HS-5 (cell line): ENCODE data around the gene BIRC5.
"Not testable (repeated sequence)": the region's sequence is repeated elsewhere in the genome, so short reads cannot be mapped to it uniquely, and the experiment has no call there.

Experiments
- DNase-seq: peaks from one replicate; pipeline ENCODE4 v3.0.0-alpha.2; 2012; ENCODE audit warnings: low read depth

Gene BIRC5

DNA sequence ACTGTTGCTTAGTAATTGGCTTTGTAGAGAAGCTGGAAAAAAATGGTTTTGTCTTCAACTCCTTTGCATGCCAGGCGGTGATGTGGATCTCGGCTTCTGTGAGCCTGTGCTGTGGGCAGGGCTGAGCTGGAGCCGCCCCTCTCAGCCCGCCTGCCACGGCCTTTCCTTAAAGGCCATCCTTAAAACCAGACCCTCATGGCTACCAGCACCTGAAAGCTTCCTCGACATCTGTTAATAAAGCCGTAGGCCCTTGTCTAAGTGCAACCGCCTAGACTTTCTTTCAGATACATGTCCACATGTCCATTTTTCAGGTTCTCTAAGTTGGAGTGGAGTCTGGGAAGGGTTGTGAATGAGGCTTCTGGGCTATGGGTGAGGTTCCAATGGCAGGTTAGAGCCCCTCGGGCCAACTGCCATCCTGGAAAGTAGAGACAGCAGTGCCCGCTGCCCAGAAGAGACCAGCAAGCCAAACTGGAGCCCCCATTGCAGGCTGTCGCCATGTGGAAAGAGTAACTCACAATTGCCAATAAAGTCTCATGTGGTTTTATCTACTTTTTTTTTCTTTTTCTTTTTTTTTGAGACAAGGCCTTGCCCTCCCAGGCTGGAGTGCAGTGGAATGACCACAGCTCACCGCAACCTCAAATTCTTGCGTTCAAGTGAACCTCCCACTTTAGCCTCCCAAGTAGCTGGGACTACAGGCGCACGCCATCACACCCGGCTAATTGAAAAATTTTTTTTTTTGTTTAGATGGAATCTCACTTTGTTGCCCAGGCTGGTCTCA, 11.2 kb downstream of the BIRC5 start:
- DNase-seq: no peak

DNA sequence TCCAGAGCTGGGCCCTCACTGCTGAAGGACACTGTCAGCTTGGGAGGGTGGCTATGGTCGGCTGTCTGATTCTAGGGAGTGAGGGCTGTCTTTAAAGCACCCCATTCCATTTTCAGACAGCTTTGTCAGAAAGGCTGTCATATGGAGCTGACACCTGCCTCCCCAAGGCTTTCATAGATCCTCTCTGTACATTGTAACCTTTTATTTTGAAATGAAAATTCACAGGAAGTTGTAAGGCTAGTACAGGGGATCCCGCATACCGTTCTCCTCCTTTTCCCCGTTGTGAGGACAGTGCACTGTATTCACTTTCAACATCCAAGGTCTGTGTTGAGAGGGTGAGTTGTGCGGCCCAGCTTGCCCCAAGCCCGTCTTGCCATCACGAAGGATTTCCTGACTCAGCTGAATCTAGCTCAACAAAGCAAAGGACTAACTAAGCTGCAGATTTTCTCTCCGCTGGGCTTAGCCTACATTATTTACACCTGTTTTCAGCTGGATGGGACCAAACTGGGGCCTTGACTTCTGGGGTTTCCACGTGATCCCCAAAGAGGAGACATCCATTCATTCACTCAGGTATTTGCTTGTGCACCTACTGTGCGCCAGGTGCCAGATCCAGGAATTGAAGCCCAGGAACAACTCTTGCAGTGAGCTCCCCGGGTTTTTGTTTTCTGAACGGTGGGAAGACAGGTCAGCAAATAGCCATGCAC, 12.2 kb downstream of the BIRC5 start:
- no peak for DNase-seq

DNA sequence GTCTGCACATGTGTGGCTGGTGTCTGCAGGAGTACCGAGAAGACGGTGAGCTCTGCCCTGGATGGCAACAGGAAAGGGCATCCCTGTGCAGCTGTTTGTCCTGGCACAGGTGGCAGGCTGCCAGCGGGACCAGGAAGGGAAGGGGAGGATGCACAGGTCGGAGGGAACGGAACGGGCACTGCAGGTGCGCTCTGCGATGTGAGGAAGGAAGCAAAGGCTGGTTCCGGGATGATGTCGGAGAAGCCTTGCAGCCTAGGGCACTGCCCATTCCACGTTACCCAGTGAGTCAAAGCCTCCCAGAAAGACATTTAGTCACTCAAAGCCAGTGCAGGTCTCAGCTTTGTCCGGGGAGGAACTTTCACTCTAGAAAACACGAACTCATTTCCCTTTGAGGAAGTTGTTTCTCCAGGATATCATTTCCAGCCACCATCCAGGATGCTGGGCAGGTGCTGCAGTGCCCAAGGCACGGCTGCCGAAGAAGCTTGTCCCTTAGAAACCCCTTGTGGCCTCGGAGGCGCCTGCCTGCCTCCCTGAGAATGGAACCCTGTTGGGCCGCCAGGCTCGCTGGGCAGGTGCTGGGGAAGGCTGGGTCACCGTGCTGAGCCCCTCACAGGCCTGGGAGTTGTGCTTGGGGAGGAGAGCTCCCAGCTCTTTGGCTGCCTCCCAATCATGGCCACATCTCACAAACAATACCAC, 12.9 kb downstream of the BIRC5 start:
- no peak for DNase-seq

DNA sequence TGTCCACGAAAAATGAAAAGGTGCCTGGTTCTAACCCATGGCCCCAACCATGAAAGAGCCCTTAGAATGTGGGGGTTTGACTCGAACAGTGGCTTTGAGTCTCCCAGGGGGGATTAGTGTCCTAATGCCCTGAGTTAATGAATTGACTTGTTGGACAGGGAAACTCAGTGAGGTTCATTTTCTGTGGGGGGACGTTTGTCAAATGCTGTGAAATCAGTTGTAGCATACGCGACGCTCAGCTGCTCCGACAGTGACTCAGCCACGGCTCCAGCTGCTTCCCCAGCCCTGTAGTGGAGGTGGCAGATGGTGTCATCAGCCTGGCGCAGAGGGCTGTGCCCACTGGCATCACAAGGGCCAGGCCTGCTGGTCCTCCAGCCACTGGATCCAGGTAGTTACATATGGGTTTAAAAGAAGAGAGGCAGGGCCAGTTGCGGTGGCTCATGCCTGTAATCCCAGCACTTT, 13.4 kb downstream of the BIRC5 start:
- no peak for DNase-seq

DNA sequence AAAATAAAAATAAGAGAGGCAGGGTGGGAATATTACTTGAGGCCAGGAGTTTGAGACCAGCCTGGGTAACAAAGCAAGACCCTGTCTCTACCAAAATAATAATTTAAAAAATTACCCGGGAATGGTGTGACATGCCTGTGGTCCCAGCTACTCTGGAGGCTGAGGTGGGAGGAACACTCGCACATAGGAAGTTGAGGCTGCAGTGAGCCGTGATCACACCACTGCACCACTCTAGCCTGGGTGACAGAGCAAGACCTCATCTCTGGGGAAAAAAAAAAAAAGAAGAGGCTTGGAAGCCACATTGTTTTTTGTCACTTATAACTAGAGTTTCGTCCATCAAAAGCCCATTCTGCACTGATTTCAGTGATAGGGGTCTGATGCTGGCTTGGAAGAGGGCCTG, 14.1 kb downstream of the BIRC5 start:
- DNase-seq: no peak

DNA sequence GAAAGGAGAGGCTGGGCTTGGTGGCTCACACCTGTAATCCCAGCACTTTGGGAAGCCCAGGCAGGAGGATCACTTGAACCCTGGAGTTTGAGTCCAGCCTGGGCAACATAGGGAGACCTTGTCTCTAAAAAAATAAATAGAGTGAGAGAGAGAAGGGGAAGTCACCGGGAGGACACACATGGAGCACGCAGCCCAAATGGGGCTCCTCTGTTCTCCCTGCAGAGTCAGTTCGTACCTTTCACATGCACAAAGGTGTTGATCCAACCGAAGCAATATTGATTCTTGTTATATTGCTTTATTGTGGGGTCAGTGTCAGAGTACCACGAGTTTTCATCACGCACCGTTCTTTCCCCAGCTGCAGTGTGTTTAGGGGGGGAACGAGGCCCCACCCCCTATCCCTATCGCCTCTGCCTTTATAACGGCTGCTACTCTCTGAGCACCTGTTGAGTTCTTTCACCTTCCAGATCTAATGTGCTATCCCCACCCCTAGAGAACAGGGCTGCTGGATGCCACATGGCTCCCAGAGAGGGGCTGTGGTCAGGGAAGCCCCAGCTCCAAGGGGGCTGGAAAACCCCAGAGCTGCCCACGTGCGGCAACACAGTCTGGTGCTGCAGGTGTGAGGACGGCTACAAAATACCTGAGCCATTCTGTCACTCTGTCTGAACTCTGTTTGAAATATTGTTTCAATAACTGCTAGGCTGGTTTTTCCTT, 16.4 kb downstream of the BIRC5 start:
- no peak for DNase-seq

DNA sequence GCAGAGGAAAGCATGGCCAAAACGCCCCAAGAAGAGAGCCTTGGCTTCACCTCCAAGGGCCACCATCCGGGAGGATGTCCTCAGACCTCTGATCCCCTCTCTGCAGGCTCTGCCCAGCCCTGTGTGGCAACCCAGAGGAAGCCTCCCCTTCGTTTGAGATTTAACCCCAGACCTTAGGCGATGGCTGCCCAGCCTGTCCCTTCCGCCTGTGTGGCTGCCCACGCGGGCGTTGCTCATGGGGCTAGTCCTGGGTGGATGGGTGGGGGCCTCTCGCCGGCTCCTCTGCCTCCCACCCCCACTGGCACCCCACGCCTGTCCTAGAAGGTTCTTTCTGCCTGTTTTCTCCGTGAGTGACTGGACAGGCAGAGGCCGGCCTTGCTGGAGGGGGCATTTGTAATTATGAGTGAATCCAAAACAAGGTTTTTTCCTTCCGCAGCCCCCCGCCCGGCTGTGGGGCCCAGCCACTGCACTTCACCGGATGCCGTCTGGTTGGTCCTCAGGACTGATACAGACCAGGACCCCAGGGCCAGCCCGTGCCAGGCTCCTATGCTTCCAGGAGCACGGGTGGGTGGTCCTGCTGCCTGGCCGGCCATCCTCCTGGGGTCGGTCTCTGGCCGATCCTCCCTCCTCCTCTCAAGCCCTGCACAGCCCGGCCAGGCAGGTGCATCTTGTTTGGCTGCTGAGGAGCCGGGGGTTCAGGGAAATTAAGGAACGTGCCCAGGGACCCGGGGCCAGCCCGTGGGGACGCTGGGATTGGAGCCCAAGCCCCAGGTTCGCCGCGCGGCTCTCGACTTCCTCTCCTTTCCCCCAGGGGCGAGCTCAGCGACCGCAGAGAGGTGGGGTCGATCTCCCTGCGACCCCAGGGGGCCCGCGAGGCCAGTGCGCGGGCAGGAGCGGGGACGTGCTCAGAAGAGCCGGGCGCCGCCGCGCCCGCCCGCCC, 17.2 kb downstream of the BIRC5 start, which contains the start of gene TMEM235:
Gene TMEM235, plus strand, starts transcription at position 636 of the 940 bp plus-strand sequence. CDS start 393 bp downstream, outside the sequence.
- DNase-seq: no peak

DNA sequence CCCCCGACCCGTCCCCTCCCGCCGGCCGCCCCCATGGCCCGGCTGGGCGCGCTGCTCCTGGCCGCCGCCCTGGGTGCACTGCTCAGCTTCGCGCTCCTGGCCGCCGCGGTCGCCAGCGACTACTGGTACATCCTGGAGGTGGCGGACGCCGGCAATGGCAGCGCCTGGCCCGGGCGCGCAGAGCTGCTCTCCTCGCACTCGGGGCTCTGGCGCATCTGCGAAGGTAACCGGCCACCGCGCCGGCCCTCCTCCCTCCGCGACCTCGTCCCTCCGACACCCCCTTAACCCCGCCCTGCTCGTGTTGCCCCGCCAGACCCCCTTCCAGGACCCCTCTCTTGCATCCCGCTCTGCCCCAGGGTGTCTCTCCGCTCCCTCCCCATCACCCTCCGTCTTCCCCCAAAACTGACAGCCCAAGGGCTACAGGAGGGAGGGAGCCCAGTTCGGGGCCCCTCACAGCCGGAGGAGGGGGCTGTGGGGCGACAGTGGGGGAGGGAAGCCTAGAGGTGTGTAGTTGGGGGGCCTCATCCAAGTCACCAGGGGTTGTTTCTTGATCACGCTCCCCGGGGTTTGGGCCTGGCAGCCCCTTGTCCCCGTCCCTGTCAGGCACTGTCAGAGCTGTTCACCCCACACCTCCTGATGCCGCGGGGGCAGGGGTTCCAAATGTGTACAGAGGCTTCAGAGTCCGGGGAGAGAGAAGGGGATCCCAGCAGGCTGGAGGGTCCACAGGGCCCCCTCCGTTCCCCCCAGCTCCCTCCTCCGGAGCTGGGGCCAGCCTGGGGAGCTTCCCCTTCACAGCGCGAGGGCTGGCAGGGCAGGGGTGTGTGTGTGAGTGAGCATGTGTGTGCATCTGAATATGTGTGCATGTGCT, 18.2 kb downstream of the BIRC5 start:
- DNase-seq: no peak

DNA sequence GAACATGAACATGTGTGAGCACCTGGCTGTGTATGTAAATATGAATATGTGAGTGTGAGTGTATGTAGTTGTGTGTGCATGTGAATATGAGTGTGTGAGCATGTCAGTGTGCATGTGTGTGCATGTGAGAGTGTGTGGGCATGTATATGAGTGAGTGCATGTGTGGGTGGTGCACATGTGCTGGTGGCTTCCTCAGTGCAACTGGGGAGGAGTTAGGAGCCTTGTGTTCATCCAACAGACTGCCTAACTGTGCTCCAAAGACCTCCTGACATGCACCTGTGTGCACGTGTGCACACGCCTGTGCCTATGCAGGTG, 18.8 kb downstream of the BIRC5 start:
- no peak for DNase-seq

DNA sequence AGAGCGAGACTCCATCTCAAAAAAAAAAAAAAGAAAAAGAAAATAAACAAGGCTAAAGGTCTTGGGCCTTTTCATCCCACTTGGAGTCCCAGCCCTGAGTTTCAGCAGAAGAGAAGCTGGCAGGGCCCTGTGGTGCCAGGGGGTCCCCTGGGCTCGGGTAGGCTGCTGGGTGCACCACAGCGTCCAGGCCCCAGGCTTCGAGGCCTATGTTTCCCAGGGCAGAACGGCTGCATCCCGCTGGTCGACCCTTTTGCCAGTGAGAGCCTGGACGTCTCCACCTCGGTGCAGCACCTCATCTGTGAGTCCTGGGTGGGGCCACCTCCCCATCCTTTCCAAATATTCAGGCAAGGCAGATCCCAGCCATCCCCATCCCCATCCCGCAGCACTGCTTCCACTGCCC, 19.6 kb downstream of the BIRC5 start:
- DNase-seq: no peak

DNA sequence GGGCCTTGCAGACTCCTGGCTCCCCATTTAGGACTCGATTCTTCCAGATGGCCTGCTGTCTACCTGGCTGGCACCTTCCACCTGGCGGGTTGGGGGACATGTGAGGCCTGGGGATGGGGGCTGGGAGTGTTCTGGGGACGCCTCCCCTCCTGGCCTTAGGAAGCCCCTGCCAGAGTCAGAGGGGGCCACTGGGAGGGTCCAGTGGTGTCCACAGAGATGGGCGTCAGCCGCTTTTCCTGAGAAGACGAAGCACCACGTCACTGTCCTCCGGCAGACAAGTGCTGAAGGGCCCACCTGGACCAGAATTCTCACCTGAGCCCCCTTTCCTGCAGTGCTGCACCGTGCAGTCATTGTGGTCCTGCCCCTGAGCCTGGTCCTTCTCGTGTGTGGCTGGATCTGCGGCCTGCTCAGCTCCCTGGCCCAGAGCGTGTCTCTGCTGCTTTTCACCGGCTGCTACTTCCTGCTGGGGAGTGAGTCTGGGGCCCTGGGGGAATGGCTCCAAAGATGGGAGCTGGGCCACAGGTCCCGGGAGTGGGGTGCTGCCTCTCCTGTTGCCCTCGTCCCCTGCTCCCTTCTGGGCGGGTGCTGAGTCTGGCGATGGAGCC, 20.3 kb downstream of the BIRC5 start:
- no peak for DNase-seq

DNA sequence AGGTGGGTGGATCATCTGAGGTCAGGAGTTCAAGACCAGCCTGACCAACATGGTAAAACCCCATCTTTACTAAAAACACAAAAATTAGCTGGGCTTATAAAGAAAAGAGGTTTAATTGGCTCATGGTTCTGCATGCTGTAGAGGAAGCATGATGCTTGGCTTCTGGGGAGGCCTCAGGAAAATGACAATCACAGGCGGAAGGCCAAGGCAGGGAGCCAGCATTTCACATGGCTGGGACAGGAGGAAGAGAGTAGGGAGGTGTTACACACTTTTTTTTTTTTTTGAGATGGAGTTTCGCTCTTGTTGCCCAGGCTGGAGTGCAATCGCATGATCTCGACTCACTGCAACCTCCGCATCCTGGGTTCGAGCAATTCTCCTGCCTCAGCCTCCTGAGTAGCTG, 21.0 kb downstream of the BIRC5 start:
- DNase-seq: not testable (repeated sequence)

DNA sequence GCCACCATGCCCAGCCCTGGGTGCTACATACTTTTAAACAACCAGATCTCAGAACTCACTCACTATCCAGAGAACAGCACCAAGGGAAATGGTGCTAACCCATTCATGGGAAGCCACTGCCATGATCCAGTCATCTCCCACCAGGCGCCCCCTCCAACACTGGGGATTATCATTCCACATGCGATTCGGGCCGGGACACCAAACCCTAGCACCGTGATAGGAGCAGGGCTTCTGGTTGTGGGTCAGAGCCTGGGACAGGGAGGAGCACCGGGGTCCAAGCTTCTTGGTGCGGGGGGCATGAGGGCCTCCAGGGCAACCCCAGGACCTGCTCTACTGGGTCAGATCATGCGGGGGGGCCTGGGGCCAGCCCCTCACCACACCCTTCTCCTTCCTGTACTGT, 21.8 kb downstream of the BIRC5 start:
- no peak for DNase-seq

DNA sequence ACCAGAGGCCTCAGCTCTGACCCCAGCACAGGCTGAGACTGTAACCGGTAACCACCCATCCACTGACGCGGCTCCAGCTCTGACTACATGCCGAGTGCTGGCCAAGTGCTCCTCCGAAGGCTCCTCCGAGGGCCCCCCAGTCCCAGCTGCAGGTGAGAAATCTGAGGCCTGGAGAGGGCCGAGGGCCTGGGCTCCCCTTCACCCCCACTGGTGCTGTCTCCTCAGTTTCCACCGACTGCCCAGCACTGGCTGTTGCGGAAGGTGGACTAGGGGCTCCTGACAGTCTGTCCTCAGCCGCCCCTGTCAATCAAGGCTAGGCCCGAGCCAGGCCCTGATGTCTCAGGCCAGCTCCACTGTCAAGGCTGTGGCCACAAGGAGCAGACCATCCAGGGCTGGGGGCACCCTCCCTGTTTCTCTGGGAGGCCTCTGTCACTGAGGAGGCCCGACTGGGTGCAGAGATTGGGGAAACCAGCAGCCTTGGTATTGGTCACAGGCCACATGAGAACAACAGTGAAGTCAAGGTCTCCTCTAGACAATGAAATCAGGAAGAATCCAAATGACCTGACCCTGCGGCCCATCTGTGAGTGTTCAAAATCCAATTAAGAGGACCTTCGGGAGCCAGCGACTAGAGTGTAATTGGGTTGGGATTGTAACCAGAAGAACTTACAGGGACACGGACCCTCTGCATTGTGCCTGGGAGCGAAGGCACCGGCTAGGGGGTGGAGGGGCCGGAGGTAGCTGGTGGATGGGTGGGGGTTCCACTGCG, 22.5 kb downstream of the BIRC5 start:
- no peak for DNase-seq

DNA sequence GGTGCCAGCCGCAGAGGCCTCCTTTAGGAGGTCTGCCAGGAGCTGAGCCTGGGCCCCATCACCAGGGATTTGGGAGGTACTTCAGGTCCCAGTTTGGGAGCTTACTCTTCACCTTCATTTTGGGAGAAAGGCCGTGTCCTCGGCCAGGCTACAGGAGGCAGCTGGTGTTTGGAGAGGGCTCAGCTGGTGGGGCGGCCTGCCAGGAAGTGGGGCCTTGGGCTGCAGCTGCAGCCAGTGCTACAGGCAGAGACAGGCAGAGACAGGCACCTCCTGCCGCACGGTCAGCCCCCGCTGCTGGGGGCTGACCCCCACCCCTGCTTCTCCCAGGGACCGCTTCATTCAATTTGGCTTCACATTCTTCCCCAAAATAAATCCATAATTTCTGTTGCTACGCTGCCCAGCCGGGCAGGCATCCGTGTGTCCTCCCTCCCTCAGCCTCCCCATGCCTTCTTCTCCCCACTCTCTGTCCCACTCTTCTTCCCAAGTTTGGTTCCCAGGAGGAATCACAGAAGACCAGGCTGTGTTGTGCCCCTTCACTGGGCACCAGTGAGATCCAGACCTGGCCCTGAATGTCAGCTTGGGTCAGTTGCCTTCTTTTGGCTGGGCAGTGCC, 23.5 kb downstream of the BIRC5 start:
- no peak for DNase-seq

DNA sequence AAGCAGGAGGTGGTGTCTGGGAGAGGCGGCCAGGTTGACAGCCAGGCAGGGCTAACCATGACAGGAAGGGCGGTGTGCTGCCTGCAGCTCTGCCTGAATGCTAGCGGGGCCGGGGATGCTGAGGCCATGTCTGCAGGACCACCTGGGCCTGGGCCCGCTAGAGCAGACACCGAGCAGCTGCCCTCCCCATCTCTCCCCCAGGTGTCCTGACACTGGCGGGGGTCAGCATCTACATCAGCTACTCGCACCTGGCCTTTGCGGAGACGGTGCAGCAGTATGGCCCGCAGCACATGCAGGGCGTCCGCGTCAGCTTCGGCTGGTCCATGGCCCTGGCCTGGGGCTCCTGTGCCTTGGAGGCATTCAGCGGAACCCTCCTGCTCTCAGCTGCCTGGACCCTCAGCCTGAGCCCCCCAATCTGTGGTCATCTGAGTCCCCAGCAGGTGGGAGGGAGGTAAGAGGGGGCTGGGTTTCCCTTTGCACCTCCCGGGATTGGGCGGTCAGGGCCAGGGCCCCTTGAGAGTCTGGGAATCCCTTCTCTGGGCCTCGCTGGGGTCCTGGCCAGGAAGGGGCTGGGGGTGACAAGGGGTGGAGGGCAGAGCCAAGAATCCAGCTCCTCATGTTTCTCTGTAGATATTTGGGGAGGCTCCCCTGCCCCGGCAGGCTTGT, 24.9 kb downstream of the BIRC5 start:
- DNase-seq: no peak

DNA sequence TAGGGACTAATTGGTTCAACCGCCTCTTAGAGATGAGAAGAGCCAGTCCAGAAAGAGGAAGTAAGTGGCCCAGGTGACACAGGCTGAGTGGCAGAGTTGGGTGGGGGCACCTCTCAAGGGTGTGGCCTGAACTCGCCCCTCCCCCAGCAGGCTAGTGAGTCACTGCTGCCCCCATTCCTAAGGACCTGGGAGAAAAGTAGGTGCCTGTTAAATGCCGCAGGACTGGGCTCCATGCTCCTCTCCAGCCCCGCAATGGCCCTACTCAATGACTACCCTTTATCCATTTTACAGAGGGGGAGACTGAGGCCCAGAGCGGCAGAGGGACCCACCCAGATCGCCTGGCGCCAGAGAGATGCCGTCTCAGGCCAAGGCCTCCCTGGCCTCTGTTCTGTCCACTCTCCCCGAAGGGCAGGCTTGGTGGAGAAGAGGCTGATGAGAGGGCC, 25.5 kb downstream of the BIRC5 start:
- DNase-seq: no peak
